OCI-LY7 (cell line): ENCODE data around the gene TRNT1. TPM values are rescaled to one million over a fixed set of nuclear protein-coding genes. Genes with fewer than 3 reads are reported as not detected.

ENCODE experiments used
- BruUV-seq: library from RNA; stranded (reverse); fragments of 400-500 nt; replicated peaks from 2 replicates; lab custom pipeline; 2021; lab: Mats Ljungman, UMichigan
- CTCF ChIA-PET: fragments of 300-600 bp; sonication (Branson Sonifier 250); formaldehyde crosslinking; loops from one replicate; lab custom pipeline; 2022; ENCODE audit warnings: antibody characterized with exemption; ENCODE audit not compliant: unreplicated experiment; lab: Charles Lee
- POLR2A ChIA-PET: fragments of 300-600 bp; sonication (Branson Sonifier 250); formaldehyde crosslinking; loops from one replicate; lab custom pipeline; 2022; ENCODE audit warnings: antibody characterized with exemption; lab: Charles Lee
- DNase-seq: peaks from one replicate; pipeline ENCODE4 v3.0.0-alpha.2; 2015; ENCODE audit warnings: low spot score
- H2AFZ ChIP-seq: fragments of 200-600 bp; sonication (generic), shearing (Covaris generic); 2 replicates; pipeline ENCODE4 v1.6.1; 2014; ENCODE audit warnings: mild to moderate bottlenecking, antibody characterized with exemption, low read length, moderate library complexity
- H3K27ac ChIP-seq: fragments of 200-600 bp; sonication (generic); 2 replicates; pipeline ENCODE4 v1.5.1; 2014; ENCODE audit warnings: mixed run types, low read depth, mild to moderate bottlenecking, moderate library complexity, low read length, inconsistent platforms; ENCODE audit not compliant: poor library complexity, severe bottlenecking
- H3K36me3 ChIP-seq: fragments of 200-600 bp; sonication (generic); 2 replicates; pipeline ENCODE4 v1.6.1; 2014; ENCODE audit warnings: mild to moderate bottlenecking, antibody characterized with exemption, low read length, moderate library complexity, mixed read lengths; ENCODE audit not compliant: insufficient read depth
- H3K4me1 ChIP-seq: fragments of 200-600 bp; sonication (generic); 2 replicates; pipeline ENCODE4 v1.5.1; 2014; ENCODE audit warnings: mild to moderate bottlenecking, low read length; ENCODE audit not compliant: insufficient read depth, poor library complexity, severe bottlenecking
- H3K4me2 ChIP-seq: fragments of 200-600 bp; sonication (generic); 2 replicates; pipeline ENCODE4 v1.6.1; 2014; ENCODE audit warnings: mild to moderate bottlenecking, low read length
- H3K4me3 ChIP-seq: fragments of 200-600 bp; sonication (generic); 2 replicates; pipeline ENCODE4 v1.5.1; 2014; ENCODE audit warnings: mild to moderate bottlenecking, low read depth, low read length; ENCODE audit not compliant: poor library complexity, severe bottlenecking
- H3K79me2 ChIP-seq: fragments of 200-600 bp; sonication (generic); 2 replicates; pipeline ENCODE4 v1.6.1; 2016; ENCODE audit warnings: low read depth, mild to moderate bottlenecking, low read length, moderate library complexity, mixed read lengths; ENCODE audit not compliant: insufficient read depth
- H3K9me2 ChIP-seq: fragments of 200-600 bp; sonication (generic); 2 replicates; pipeline ENCODE4 v1.6.1; 2016; ENCODE audit warnings: mild to moderate bottlenecking, low read length, mixed read lengths; ENCODE audit not compliant: insufficient read depth
- H3K9me3 ChIP-seq: fragments of 200-600 bp; sonication (generic); 2 replicates; pipeline ENCODE4 v1.6.1; 2014; ENCODE audit warnings: mild to moderate bottlenecking, mixed run types, low read length, mixed read lengths
- H4K20me1 ChIP-seq: fragments of 200-600 bp; sonication (generic); 2 replicates; pipeline ENCODE4 v1.6.1; 2014; ENCODE audit warnings: mild to moderate bottlenecking, antibody characterized with exemption, low read length, moderate library complexity, mixed read lengths; ENCODE audit not compliant: insufficient read depth
- EZH2phosphoT487 ChIP-seq: fragments of 200-600 bp; sonication (generic); IDR thresholded peaks from 2 replicates; pipeline ENCODE4 v1.6.1; 2018; ENCODE audit warnings: low read depth, borderline replicate concordance, mild to moderate bottlenecking, mixed run types, antibody characterized with exemption, low read length, moderate library complexity, mixed read lengths
- intact Hi-C: fragments of 100-400 bp; cut with micrococcal nuclease; formaldehyde crosslinking; loops from one replicate; pipeline ENCODE4 v1.10.0; 2022; ENCODE audit not compliant: unreplicated experiment
- total RNA-seq, 2 experiments: library from RNA; depleted of rRNA in 1 of 2; stranded (reverse); fragments of >200 nt in 1 of 2; shearing (Covaris generic) in 1 of 2; gene quantifications; 2 replicates each; pipeline ENCODE4 v1.2.3, GENCODE V29; 2014 to 2022
- TF ChIP-seq, protein P1 (sequence below): fragments of 200-600 bp; sonication (generic); conservative IDR thresholded peaks from 2 replicates; pipeline ENCODE4 v1.5.1; 2014; ENCODE audit warnings: mild to moderate bottlenecking, antibody characterized with exemption, low read length, moderate library complexity, mixed read lengths

TRNT1 gene
- total RNA-seq, 2 experiments from 2014 or later: 46.5 to 58.6 TPM

DNA sequence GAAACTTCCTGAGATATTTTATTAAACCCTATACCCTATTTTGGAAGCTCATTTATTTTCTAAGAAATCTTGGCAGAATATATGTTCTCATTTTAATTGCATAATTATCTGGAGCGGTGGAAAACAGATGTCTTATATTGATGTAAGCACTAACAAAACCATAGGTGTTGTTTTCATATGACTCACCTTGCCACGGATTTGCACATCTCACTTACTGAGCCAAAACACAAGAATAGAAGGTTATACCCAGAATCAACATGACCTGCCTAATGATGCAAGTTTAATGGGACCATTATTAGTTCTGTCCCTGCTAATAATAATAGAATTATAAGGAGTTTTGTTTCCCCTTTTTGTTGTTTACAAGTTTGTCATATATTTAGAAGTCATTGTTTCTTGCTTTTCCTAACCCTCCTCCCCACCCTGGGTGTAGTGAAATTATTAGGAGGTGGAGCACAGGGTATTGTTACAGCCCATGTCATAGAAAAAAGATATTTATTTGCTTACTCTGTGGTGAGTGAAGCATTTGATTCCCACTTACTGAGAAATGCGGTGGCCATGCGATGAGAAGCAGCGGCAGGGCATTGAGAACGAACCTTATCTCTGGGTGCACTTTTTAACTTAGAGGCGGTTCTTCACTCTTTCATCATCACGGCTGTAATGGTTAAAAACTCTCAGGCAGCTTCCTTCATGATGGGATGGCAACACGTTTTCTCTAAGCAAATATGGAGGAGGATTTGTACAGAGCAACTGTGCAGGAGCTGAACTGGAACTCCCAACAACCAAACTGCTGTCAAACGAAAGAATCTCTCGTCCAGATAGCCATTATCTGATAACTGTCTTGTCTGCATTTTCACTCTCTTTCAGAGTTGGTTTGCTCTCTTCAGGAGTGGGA lies 17.1 kb upstream of the TRNT1 start:
- no peaks in the 10 kb centered on the region for H3K79me2 ChIP-seq
- POLR2A ChIA-PET: no interaction called here
- H3K9me2 ChIP-seq: no peaks in the 10 kb centered on the region; the same call in 1 of the 2 replicates
- H3K4me3 ChIP-seq: no peak overlapping the region
- CTCF ChIA-PET: interaction anchor here (0.6 kb wide), 1 partner anchor 14 kb away, joined by 3 read pairs; no protein-coding TSS in a partner anchor
- H3K9me3 ChIP-seq: no peaks in the 10 kb centered on the region
- no peaks in the 10 kb centered on the region for H4K20me1 ChIP-seq
- DNase-seq: no peak
- no peak overlapping the region for H2AFZ ChIP-seq
- no peaks in the 10 kb centered on the region for H3K4me1 ChIP-seq
- no peaks in the 10 kb centered on the region for H3K36me3 ChIP-seq
- intact Hi-C loops: no loop called here
- TF ChIP-seq, protein P1, sequence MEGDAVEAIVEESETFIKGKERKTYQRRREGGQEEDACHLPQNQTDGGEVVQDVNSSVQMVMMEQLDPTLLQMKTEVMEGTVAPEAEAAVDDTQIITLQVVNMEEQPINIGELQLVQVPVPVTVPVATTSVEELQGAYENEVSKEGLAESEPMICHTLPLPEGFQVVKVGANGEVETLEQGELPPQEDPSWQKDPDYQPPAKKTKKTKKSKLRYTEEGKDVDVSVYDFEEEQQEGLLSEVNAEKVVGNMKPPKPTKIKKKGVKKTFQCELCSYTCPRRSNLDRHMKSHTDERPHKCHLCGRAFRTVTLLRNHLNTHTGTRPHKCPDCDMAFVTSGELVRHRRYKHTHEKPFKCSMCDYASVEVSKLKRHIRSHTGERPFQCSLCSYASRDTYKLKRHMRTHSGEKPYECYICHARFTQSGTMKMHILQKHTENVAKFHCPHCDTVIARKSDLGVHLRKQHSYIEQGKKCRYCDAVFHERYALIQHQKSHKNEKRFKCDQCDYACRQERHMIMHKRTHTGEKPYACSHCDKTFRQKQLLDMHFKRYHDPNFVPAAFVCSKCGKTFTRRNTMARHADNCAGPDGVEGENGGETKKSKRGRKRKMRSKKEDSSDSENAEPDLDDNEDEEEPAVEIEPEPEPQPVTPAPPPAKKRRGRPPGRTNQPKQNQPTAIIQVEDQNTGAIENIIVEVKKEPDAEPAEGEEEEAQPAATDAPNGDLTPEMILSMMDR: no peak
- no peak overlapping the region for H3K4me2 ChIP-seq
- H3K27ac ChIP-seq: no peak overlapping the region
- no TSS peak for BruUV-seq

DNA sequence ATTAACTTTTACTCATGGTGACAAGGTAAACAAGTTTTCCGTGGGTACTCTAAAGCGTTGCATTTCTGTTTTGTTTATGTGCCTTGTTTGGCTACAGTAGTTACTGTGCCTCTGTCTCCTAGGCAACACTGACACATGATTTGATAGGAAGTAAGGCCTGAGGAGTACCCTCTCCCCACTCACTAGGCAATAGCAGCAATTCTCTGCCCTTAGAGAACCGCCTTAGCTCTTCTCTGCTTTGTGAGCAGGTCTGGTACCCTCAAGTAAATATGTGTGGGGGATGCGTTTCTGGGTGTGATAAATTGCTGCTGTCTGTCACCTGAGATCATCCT lies 16.5 kb upstream of the TRNT1 start, which contains the start of gene IL5RA:
Gene IL5RA (minus strand): TSS at position 76 of the 332 bp plus-strand sequence. CDS start 5,390 bp downstream, outside the sequence.
- no peak for DNase-seq
- POLR2A ChIA-PET: no interaction called here
- Histone ChIP-seq H3K9me2 (no peaks in the 10 kb centered on the region; the same call in 1 of the 2 replicates), H3K4me3 (no peak within 1 kb of the TSS), H3K27ac (no peak within 1 kb of the TSS), H3K4me1 (no peaks in the 10 kb centered on the region), H4K20me1 (no peaks in the 10 kb centered on the region), H3K9me3 (no peaks in the 10 kb centered on the region), H3K36me3 (no peaks in the 10 kb centered on the region), H3K79me2 (no peaks in the 10 kb centered on the region), H2AFZ (no peak within 1 kb of the TSS), H3K4me2 (no peak within 1 kb of the TSS)
- intact Hi-C loops: no loop called here
- BruUV-seq: no TSS peak
- no peak for TF ChIP-seq EZH2phosphoT487
- TF ChIP-seq, protein P1: no peak
- CTCF ChIA-PET: interaction anchor here (0.6 kb wide), 1 partner anchor 15 kb away, joined by 3 read pairs; no protein-coding TSS in a partner anchor
